ENCODE results near the gene CHD6. TPM values are rescaled to one million over a fixed set of nuclear protein-coding genes. Genes with fewer than 3 reads are reported as not detected.
A peak's percentile ranks its signal among the peaks of the same experiment; 100 is the strongest.

The CHD6 gene
- total RNA-seq, 1 experiment from 2014 or later: 25.3 TPM

- Histone ChIP-seq H4K20me1 (ENCODE audit: insufficient read depth, low read depth, low read length) (no peaks in the 10 kb centered on the region), H3K79me2 (ENCODE audit: low read length) (no peaks in the 10 kb centered on the region), H3K4me2 (ENCODE audit: low read depth, low read length, poor library complexity, severe bottlenecking) (no peak overlapping the region), H3K4me3 (ENCODE audit: low read length) (no peak overlapping the region), H3K36me3 (ENCODE audit: insufficient read depth, low read length) (no peaks in the 10 kb centered on the region), H3K27me3 (ENCODE audit: low read length) (no peaks in the 10 kb centered on the region), H3K9me3 (ENCODE audit: low read length) (no peaks in the 10 kb centered on the region), H3K9ac (ENCODE audit: low read length) (no peak overlapping the region), H3K4me1 (ENCODE audit: low read length) (no peaks in the 10 kb centered on the region), H2AFZ (ENCODE audit: low read length) (no peak overlapping the region), H3K27ac (ENCODE audit: low read length) (no peak overlapping the region), H3K9me2 (replicated peaks; ENCODE audit: insufficient read depth, low read length) (no peaks in the 10 kb centered on the region)
- DNase-seq: no peak
Observed at GRCh38 chr20:41359541-41360011, 258.6 kb downstream of the CHD6 start.

- no peak overlapping the region for H2AFZ ChIP-seq (ENCODE audit: low read length)
- no peak overlapping the region for H3K9ac ChIP-seq (ENCODE audit: low read length)
- no peaks in the 10 kb centered on the region for H3K9me2 ChIP-seq (replicated peaks; ENCODE audit: insufficient read depth, low read length)
- H3K27ac ChIP-seq (ENCODE audit: low read length): no peak overlapping the region
- no peak for DNase-seq
- H3K36me3 ChIP-seq (ENCODE audit: insufficient read depth, low read length): no peaks in the 10 kb centered on the region
- H3K79me2 ChIP-seq (ENCODE audit: low read length): no peaks in the 10 kb centered on the region
- H3K4me2 ChIP-seq (ENCODE audit: low read depth, low read length, poor library complexity, severe bottlenecking): no peak overlapping the region
- H3K4me1 ChIP-seq (ENCODE audit: low read length): no peaks in the 10 kb centered on the region
- H3K27me3 ChIP-seq (ENCODE audit: low read length): no peaks in the 10 kb centered on the region
- no peak overlapping the region for H3K4me3 ChIP-seq (ENCODE audit: low read length)
- no peaks in the 10 kb centered on the region for H4K20me1 ChIP-seq (ENCODE audit: insufficient read depth, low read depth, low read length)
- H3K9me3 ChIP-seq (ENCODE audit: low read length): no peaks in the 10 kb centered on the region
Observed at GRCh38 chr20:41358717-41359116, 259.5 kb downstream of the CHD6 start.

- H3K79me2 ChIP-seq (ENCODE audit: low read length): no peaks in the 10 kb centered on the region
- no peak overlapping the region for H3K4me3 ChIP-seq (ENCODE audit: low read length)
- no peak overlapping the region for H2AFZ ChIP-seq (ENCODE audit: low read length)
- no peak overlapping the region for H3K4me2 ChIP-seq (ENCODE audit: low read depth, low read length, poor library complexity, severe bottlenecking)
- H3K9me3 ChIP-seq (ENCODE audit: low read length): no peaks in the 10 kb centered on the region
- DNase-seq: no peak
- no peaks in the 10 kb centered on the region for H4K20me1 ChIP-seq (ENCODE audit: insufficient read depth, low read depth, low read length)
- no peaks in the 10 kb centered on the region for H3K9me2 ChIP-seq (replicated peaks; ENCODE audit: insufficient read depth, low read length)
- H3K27ac ChIP-seq (ENCODE audit: low read length): no peak overlapping the region
- H3K9ac ChIP-seq (ENCODE audit: low read length): no peak overlapping the region
- no peaks in the 10 kb centered on the region for H3K36me3 ChIP-seq (ENCODE audit: insufficient read depth, low read length)
- no peaks in the 10 kb centered on the region for H3K27me3 ChIP-seq (ENCODE audit: low read length)
- H3K4me1 ChIP-seq (ENCODE audit: low read length): no peaks in the 10 kb centered on the region
Observed at GRCh38 chr20:41358230-41358629, 259.9 kb downstream of the CHD6 start.

- Histone ChIP-seq H3K27me3 (ENCODE audit: low read length) (no peaks in the 10 kb centered on the region), H3K4me2 (ENCODE audit: low read depth, low read length, poor library complexity, severe bottlenecking) (no peak overlapping the region), H3K36me3 (ENCODE audit: insufficient read depth, low read length) (no peaks in the 10 kb centered on the region), H3K9ac (ENCODE audit: low read length) (no peak overlapping the region), H3K79me2 (ENCODE audit: low read length) (no peaks in the 10 kb centered on the region), H2AFZ (ENCODE audit: low read length) (no peak overlapping the region), H3K4me1 (ENCODE audit: low read length) (no peaks in the 10 kb centered on the region), H3K27ac (ENCODE audit: low read length) (no peak overlapping the region), H3K4me3 (ENCODE audit: low read length) (no peak overlapping the region), H3K9me3 (ENCODE audit: low read length) (no peaks in the 10 kb centered on the region), H4K20me1 (ENCODE audit: insufficient read depth, low read depth, low read length) (no peaks in the 10 kb centered on the region), H3K9me2 (replicated peaks; ENCODE audit: insufficient read depth, low read length) (no peaks in the 10 kb centered on the region)
- peak; percentile 58 for DNase-seq
Observed at GRCh38 chr20:41357424-41358163, 260.6 kb downstream of the CHD6 start.

GRCh38 chr20:41356951-41357350 lies 261.2 kb downstream of the CHD6 start:
- Histone ChIP-seq H3K9me3 (ENCODE audit: low read length) (no peaks in the 10 kb centered on the region), H3K79me2 (ENCODE audit: low read length) (no peaks in the 10 kb centered on the region), H3K27me3 (ENCODE audit: low read length) (no peaks in the 10 kb centered on the region), H3K4me1 (ENCODE audit: low read length) (no peaks in the 10 kb centered on the region), H3K4me3 (ENCODE audit: low read length) (no peak overlapping the region), H4K20me1 (ENCODE audit: insufficient read depth, low read depth, low read length) (no peaks in the 10 kb centered on the region), H2AFZ (ENCODE audit: low read length) (no peak overlapping the region), H3K36me3 (ENCODE audit: insufficient read depth, low read length) (no peaks in the 10 kb centered on the region), H3K9ac (ENCODE audit: low read length) (no peak overlapping the region), H3K9me2 (replicated peaks; ENCODE audit: insufficient read depth, low read length) (no peaks in the 10 kb centered on the region), H3K27ac (ENCODE audit: low read length) (no peak overlapping the region), H3K4me2 (ENCODE audit: low read depth, low read length, poor library complexity, severe bottlenecking) (no peak overlapping the region)
- no peak for DNase-seq

- H3K36me3 ChIP-seq (ENCODE audit: insufficient read depth, low read length): no peaks in the 10 kb centered on the region
- no peaks in the 10 kb centered on the region for H3K9me2 ChIP-seq (replicated peaks; ENCODE audit: insufficient read depth, low read length)
- DNase-seq: no peak
- no peak overlapping the region for H3K27ac ChIP-seq (ENCODE audit: low read length)
- H4K20me1 ChIP-seq (ENCODE audit: insufficient read depth, low read depth, low read length): no peaks in the 10 kb centered on the region
- no peak overlapping the region for H3K4me3 ChIP-seq (ENCODE audit: low read length)
- no peaks in the 10 kb centered on the region for H3K9me3 ChIP-seq (ENCODE audit: low read length)
- H3K9ac ChIP-seq (ENCODE audit: low read length): no peak overlapping the region
- H3K4me2 ChIP-seq (ENCODE audit: low read depth, low read length, poor library complexity, severe bottlenecking): no peak overlapping the region
- H3K79me2 ChIP-seq (ENCODE audit: low read length): no peaks in the 10 kb centered on the region
- H2AFZ ChIP-seq (ENCODE audit: low read length): no peak overlapping the region
- no peaks in the 10 kb centered on the region for H3K4me1 ChIP-seq (ENCODE audit: low read length)
- no peaks in the 10 kb centered on the region for H3K27me3 ChIP-seq (ENCODE audit: low read length)
Observed at GRCh38 chr20:41355598-41356203, 262.5 kb downstream of the CHD6 start.

GRCh38 chr20:41355192-41355591 lies 263.0 kb downstream of the CHD6 start:
- no peaks in the 10 kb centered on the region for H3K27me3 ChIP-seq (ENCODE audit: low read length)
- H3K4me3 ChIP-seq (ENCODE audit: low read length): no peak overlapping the region
- no peaks in the 10 kb centered on the region for H3K79me2 ChIP-seq (ENCODE audit: low read length)
- H3K9me3 ChIP-seq (ENCODE audit: low read length): no peaks in the 10 kb centered on the region
- no peak overlapping the region for H3K4me2 ChIP-seq (ENCODE audit: low read depth, low read length, poor library complexity, severe bottlenecking)
- H3K4me1 ChIP-seq (ENCODE audit: low read length): no peaks in the 10 kb centered on the region
- no peak overlapping the region for H2AFZ ChIP-seq (ENCODE audit: low read length)
- no peak for DNase-seq
- no peaks in the 10 kb centered on the region for H4K20me1 ChIP-seq (ENCODE audit: insufficient read depth, low read depth, low read length)
- H3K36me3 ChIP-seq (ENCODE audit: insufficient read depth, low read length): no peaks in the 10 kb centered on the region
- H3K27ac ChIP-seq (ENCODE audit: low read length): no peak overlapping the region
- H3K9me2 ChIP-seq (replicated peaks; ENCODE audit: insufficient read depth, low read length): no peaks in the 10 kb centered on the region
- no peak overlapping the region for H3K9ac ChIP-seq (ENCODE audit: low read length)

- Histone ChIP-seq H3K9ac (ENCODE audit: low read length) (no peak overlapping the region), H3K4me2 (ENCODE audit: low read depth, low read length, poor library complexity, severe bottlenecking) (no peak overlapping the region), H3K9me2 (replicated peaks; ENCODE audit: insufficient read depth, low read length) (no peaks in the 10 kb centered on the region), H3K36me3 (ENCODE audit: insufficient read depth, low read length) (no peaks in the 10 kb centered on the region), H3K27ac (ENCODE audit: low read length) (no peak overlapping the region), H2AFZ (ENCODE audit: low read length) (no peak overlapping the region), H3K4me1 (ENCODE audit: low read length) (no peaks in the 10 kb centered on the region), H3K27me3 (ENCODE audit: low read length) (no peaks in the 10 kb centered on the region), H3K79me2 (ENCODE audit: low read length) (no peaks in the 10 kb centered on the region), H3K4me3 (ENCODE audit: low read length) (no peak overlapping the region), H4K20me1 (ENCODE audit: insufficient read depth, low read depth, low read length) (no peaks in the 10 kb centered on the region), H3K9me3 (ENCODE audit: low read length) (no peaks in the 10 kb centered on the region)
- DNase-seq: no peak
Observed at GRCh38 chr20:41353530-41353929, 264.6 kb downstream of the CHD6 start.

All from Karpas-422 (cell line).